HFFc6 (cell line): ENCODE results near the gene PTGER4. TPM values are rescaled to one million over a fixed set of nuclear protein-coding genes. Genes with fewer than 3 reads are reported as not detected.
A peak's percentile ranks its signal among the peaks of the same experiment; 100 is the strongest.
"Not testable (repeated sequence)": the region's sequence is repeated elsewhere in the genome, so short reads cannot be mapped to it uniquely, and the experiment has no call there.

Experiments used
- DNase-seq: peaks from one replicate; pipeline ENCODE4 v3.0.0-alpha.2; 2018
- H3K27ac Mint-ChIP-seq: 2 replicates; pipeline ENCODE4 v1.8.0; 2020; ENCODE audit warnings: mild to moderate bottlenecking, mixed read lengths
- H3K27me3 Mint-ChIP-seq: 2 replicates; pipeline ENCODE4 v1.8.0; 2021; ENCODE audit warnings: mild to moderate bottlenecking, moderate library complexity, mixed read lengths; ENCODE audit not compliant: insufficient read depth
- H3K36me3 Mint-ChIP-seq: 2 replicates; pipeline ENCODE4 v1.8.0; 2021; ENCODE audit warnings: low read depth, mixed read lengths
- H3K4me1 Mint-ChIP-seq: 2 replicates; pipeline ENCODE4 v1.8.0; 2020; ENCODE audit warnings: low read depth, mixed read lengths
- H3K4me3 Mint-ChIP-seq: 2 replicates; pipeline ENCODE4 v1.8.0; 2020; ENCODE audit warnings: mild to moderate bottlenecking, moderate library complexity, mixed read lengths
- H3K9me3 Mint-ChIP-seq: 2 replicates; pipeline ENCODE4 v1.8.0; 2020; ENCODE audit warnings: mild to moderate bottlenecking, mixed read lengths
- CTCF ChIP-seq: fragments of 200-600 bp; sonication (generic); IDR thresholded peaks from 2 replicates; pipeline ENCODE4 v1.5.0; 2021; ENCODE audit warnings: antibody characterized with exemption, mild to moderate bottlenecking
- total RNA-seq, 6 experiments: library from RNA; stranded (reverse); fragmentation: NEBNext Ultra II Directional; extraction: Animal tissue kit (Norgen Biotek cat#: 25700); gene quantifications; 2 replicates in 1 of 6; 3 replicates in 5 of 6; pipeline ENCODE4 v1.2.3, GENCODE V29; 2021

Gene PTGER4
- total RNA-seq, 6 experiments from 2014 or later, result 1.4 to 5.1 (median 3.6) TPM

GRCh38 chr5:40653221-40654022 is 26.3 kb upstream of the PTGER4 start:
- Mint-ChIP-seq H3K4me3 (peak overlapping the region; percentile 54; the same call in 1 of the 2 replicates), H3K4me1 (peaks cover 47% of the 10 kb centered on the region)
- no peak for TF ChIP-seq CTCF

GRCh38 chr5:40654377-40654991 is 25.2 kb upstream of the PTGER4 start:
- H3K27me3 Mint-ChIP-seq, result peaks cover 5% of the 10 kb centered on the region
- H3K9me3 Mint-ChIP-seq, result no peaks in the 10 kb centered on the region
- no peak for TF ChIP-seq CTCF
- no peak for DNase-seq
- no peak overlapping the region for H3K27ac Mint-ChIP-seq
- H3K36me3 Mint-ChIP-seq, result no peaks in the 10 kb centered on the region
- peaks cover 47% of the 10 kb centered on the region for H3K4me1 Mint-ChIP-seq
- peak overlapping the region; percentile 54 for H3K4me3 Mint-ChIP-seq

More at GRCh38 chr5:40653221-40654022, 26.3 kb upstream of the PTGER4 start:
- no peak for DNase-seq
- Mint-ChIP-seq H3K27ac (no peak overlapping the region), H3K36me3 (no peaks in the 10 kb centered on the region), H3K27me3 (peaks cover 1% of the 10 kb centered on the region), H3K9me3 (no peaks in the 10 kb centered on the region)

DNA sequence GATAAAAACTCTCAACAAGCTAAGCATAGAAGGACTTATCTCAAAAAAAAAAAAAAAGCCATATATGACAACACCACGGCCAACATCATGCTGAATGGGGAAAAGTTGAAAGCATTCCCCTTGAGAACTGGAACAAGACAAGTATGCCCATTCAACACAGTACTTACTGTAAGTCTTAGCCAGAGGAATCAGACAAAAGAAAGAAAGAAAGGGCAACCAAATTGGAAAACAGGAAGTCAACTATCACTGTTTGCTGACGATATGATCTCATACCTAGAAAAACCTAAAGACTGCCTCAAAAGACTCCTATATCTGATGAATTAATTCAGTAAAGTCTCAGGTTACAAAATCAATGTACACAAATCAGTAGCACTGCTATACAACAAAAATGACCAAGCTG is 24.6 kb upstream of the PTGER4 start:
- no peak overlapping the region for H3K4me3 Mint-ChIP-seq
- no peak overlapping the region for H3K27ac Mint-ChIP-seq
- H3K4me1 Mint-ChIP-seq, result peaks cover 47% of the 10 kb centered on the region
- TF ChIP-seq CTCF, result no peak
- H3K9me3 Mint-ChIP-seq, result no peaks in the 10 kb centered on the region
- H3K27me3 Mint-ChIP-seq, result peaks cover 5% of the 10 kb centered on the region
- H3K36me3 Mint-ChIP-seq, result no peaks in the 10 kb centered on the region
- no peak for DNase-seq

DNA sequence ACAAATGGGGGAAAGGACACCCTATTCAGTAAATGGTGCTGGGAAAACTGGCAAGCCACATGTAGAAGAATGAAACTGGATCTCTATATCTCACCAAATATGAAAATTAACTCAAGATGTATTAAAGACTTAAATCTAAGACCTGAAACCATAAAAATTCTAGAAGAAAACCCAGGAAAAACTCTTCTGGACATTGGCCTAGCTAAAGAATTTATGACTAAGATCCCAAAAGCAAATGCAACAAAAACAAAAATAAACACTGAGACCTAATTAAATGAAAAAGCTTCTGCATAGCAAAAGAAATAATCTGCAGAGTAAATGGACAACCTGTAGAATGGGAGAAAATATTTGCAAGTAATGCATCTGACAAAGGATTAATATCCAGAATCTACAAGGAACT is 23.6 kb upstream of the PTGER4 start:
- peak overlapping the region; percentile 29; the same call in 1 of the 2 replicates for H3K4me3 Mint-ChIP-seq
- H3K27me3 Mint-ChIP-seq, H3K36me3 Mint-ChIP-seq, H3K27ac Mint-ChIP-seq, H3K9me3 Mint-ChIP-seq: not testable (repeated sequence)
- peak; percentile 36 for DNase-seq
- peaks cover 47% of the 10 kb centered on the region for H3K4me1 Mint-ChIP-seq

- H3K4me3 Mint-ChIP-seq, result no peak overlapping the region
- DNase-seq, result peak; percentile 11
- peaks cover 47% of the 10 kb centered on the region for H3K4me1 Mint-ChIP-seq
- H3K9me3 Mint-ChIP-seq, result no peaks in the 10 kb centered on the region
- TF ChIP-seq CTCF, result no peak
- H3K27ac Mint-ChIP-seq, result no peak overlapping the region
- H3K36me3 Mint-ChIP-seq, result no peaks in the 10 kb centered on the region
- peaks cover 4% of the 10 kb centered on the region for H3K27me3 Mint-ChIP-seq
These were observed 22.9 kb upstream of the PTGER4 start for GRCh38 chr5:40656766-40657165.

- H3K36me3 Mint-ChIP-seq, result no peaks in the 10 kb centered on the region
- H3K27ac Mint-ChIP-seq, result no peak overlapping the region
- peaks cover 16% of the 10 kb centered on the region for H3K4me1 Mint-ChIP-seq
- no peak overlapping the region for H3K4me3 Mint-ChIP-seq
- no peak for DNase-seq
- peaks cover 4% of the 10 kb centered on the region for H3K27me3 Mint-ChIP-seq
- no peak for TF ChIP-seq CTCF
- H3K9me3 Mint-ChIP-seq, result no peaks in the 10 kb centered on the region
These were observed 19.0 kb upstream of the PTGER4 start for GRCh38 chr5:40660751-40661150.
